GM06990 (cell line): ENCODE measurements around the gene P2RY8.

Experiments
- DNase-seq: peaks from one replicate; pipeline ENCODE4 v3.0.0-alpha.2; 2011; ENCODE audit not compliant: insufficient read length; ENCODE audit errors: extremely low read depth
- H3K27me3 ChIP-seq: replicated peaks from 2 replicates; pipeline ENCODE4 v1.6.0; 2011; ENCODE audit warnings: low read length; ENCODE audit not compliant: control insufficient read depth, insufficient read depth
- H3K36me3 ChIP-seq: 2 replicates; pipeline ENCODE4 v1.5.1; 2011; ENCODE audit warnings: low read length; ENCODE audit not compliant: control insufficient read depth, insufficient read depth
- H3K4me3 ChIP-seq: replicated peaks from 2 replicates; pipeline ENCODE4 v1.5.1; 2011; ENCODE audit warnings: low read depth, mild to moderate bottlenecking, control low read depth, low read length
- TF ChIP-seq, protein P1 (sequence below): IDR thresholded peaks from 2 replicates; pipeline ENCODE4 v1.5.1; 2011; ENCODE audit warnings: low read length, control low read depth, mild to moderate bottlenecking, inconsistent platforms; ENCODE audit not compliant: insufficient read depth, poor library complexity, severe bottlenecking

The P2RY8 gene

DNA sequence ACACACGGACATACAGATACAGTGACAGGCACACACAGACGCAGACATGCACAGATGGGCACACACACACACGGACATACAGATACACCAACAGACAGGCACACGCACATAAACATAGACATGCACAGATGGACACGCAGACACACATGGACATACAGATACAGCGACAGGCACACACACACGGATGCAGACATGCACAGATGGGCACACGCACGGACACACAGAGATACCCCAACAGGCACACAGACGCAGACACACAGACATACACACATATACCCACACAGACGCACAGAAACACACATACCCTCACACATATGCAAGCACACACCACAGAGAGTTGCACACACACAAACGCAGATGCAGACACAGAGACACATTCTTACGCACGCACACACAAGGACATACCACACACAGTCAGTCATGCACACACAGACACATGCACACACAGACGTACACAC is 120.6 kb downstream of the P2RY8 start:
- TF ChIP-seq, protein P1, sequence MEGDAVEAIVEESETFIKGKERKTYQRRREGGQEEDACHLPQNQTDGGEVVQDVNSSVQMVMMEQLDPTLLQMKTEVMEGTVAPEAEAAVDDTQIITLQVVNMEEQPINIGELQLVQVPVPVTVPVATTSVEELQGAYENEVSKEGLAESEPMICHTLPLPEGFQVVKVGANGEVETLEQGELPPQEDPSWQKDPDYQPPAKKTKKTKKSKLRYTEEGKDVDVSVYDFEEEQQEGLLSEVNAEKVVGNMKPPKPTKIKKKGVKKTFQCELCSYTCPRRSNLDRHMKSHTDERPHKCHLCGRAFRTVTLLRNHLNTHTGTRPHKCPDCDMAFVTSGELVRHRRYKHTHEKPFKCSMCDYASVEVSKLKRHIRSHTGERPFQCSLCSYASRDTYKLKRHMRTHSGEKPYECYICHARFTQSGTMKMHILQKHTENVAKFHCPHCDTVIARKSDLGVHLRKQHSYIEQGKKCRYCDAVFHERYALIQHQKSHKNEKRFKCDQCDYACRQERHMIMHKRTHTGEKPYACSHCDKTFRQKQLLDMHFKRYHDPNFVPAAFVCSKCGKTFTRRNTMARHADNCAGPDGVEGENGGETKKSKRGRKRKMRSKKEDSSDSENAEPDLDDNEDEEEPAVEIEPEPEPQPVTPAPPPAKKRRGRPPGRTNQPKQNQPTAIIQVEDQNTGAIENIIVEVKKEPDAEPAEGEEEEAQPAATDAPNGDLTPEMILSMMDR, result no peak
- peaks cover 23% of the 10 kb centered on the region for H3K36me3 ChIP-seq
- no peak overlapping the region for H3K4me3 ChIP-seq

More for the DNA sequence above, 120.6 kb downstream of the P2RY8 start:
- no peak for DNase-seq
- H3K27me3 ChIP-seq, result no peaks in the 10 kb centered on the region
